GM23338 (cell line): Measurements from ENCODE around the gene CELF4. TPM values are rescaled to one million over a fixed set of nuclear protein-coding genes. Genes with fewer than 3 reads are reported as not detected.

Experiments
- ATAC-seq: fragments of 200-7000 bp; cut with Tn5 transposase; 3 replicates; pipeline ENCODE4 v1.9.1; 2020
- DNase-seq: peaks from one replicate; pipeline ENCODE4 v3.0.0-alpha.2; 2015; ENCODE audit warnings: low spot score
- H2AFZ ChIP-seq: fragments of 200-600 bp; sonication (generic); 2 replicates; pipeline ENCODE4 v1.8.0; 2016; ENCODE audit warnings: antibody characterized with exemption, mild to moderate bottlenecking, moderate library complexity
- H3F3A ChIP-seq: fragments of 200-600 bp; sonication (generic); replicated peaks from 2 replicates; pipeline ENCODE4 v1.8.0; 2017; ENCODE audit warnings: antibody characterized with exemption, mixed run types, low read depth
- H3K27ac ChIP-seq: fragments of 200-600 bp; sonication (generic); 2 replicates; pipeline ENCODE4 v1.6.1; 2016; ENCODE audit warnings: low read depth
- H3K27me3 ChIP-seq: fragments of 200-600 bp; sonication (generic); 2 replicates; pipeline ENCODE4 v1.8.0; 2016; ENCODE audit warnings: mild to moderate bottlenecking, mixed run types, moderate library complexity; ENCODE audit not compliant: insufficient read depth
- H3K36me3 ChIP-seq: fragments of 200-600 bp; sonication (generic); 2 replicates; pipeline ENCODE4 v1.8.0; 2016; ENCODE audit warnings: mild to moderate bottlenecking; ENCODE audit not compliant: insufficient read depth
- H3K4me1 ChIP-seq: fragments of 200-600 bp; sonication (generic); 2 replicates; pipeline ENCODE4 v1.8.0; 2016; ENCODE audit warnings: mild to moderate bottlenecking, moderate library complexity; ENCODE audit not compliant: insufficient read depth
- H3K4me2 ChIP-seq: fragments of 200-600 bp; sonication (generic); 2 replicates; pipeline ENCODE4 v1.7.1; 2017; ENCODE audit warnings: mixed run types
- H3K4me3 ChIP-seq: fragments of 200-600 bp; sonication (generic); 2 replicates; pipeline ENCODE4 v1.6.1; 2016; ENCODE audit warnings: mixed run types
- H3K79me2 ChIP-seq: fragments of 200-600 bp; sonication (generic); replicated peaks from 2 replicates; pipeline ENCODE4 v1.8.0; 2017; ENCODE audit warnings: mild to moderate bottlenecking; ENCODE audit not compliant: insufficient read depth
- H3K9me2 ChIP-seq: fragments of 200-600 bp; sonication (generic); 2 replicates; pipeline ENCODE4 v1.8.0; 2017; ENCODE audit not compliant: insufficient read depth
- H4K20me1 ChIP-seq: fragments of 200-600 bp; sonication (generic); replicated peaks from 2 replicates; pipeline ENCODE4 v1.8.0; 2017; ENCODE audit warnings: mild to moderate bottlenecking; ENCODE audit not compliant: insufficient read depth
- H3K27ac Mint-ChIP-seq: 2 replicates; pipeline ENCODE4 v1.8.0; 2020; ENCODE audit warnings: inconsistent platforms, mild to moderate bottlenecking, moderate library complexity, mixed read lengths
- H3K27me3 Mint-ChIP-seq: 3 replicates; pipeline ENCODE4 v1.8.0; 2022; ENCODE audit warnings: low read depth, mild to moderate bottlenecking, moderate library complexity, mixed read lengths, inconsistent platforms; ENCODE audit not compliant: insufficient read depth, poor library complexity
- H3K36me3 Mint-ChIP-seq: 3 replicates; pipeline ENCODE4 v1.8.0; 2021; ENCODE audit warnings: low read depth, mild to moderate bottlenecking, inconsistent platforms, moderate library complexity, mixed read lengths
- H3K4me1 Mint-ChIP-seq: 3 replicates; pipeline ENCODE4 v1.8.0; 2020; ENCODE audit warnings: mild to moderate bottlenecking, inconsistent platforms, mixed read lengths
- H3K4me3 Mint-ChIP-seq: 3 replicates; pipeline ENCODE4 v1.8.0; 2021; ENCODE audit warnings: moderate library complexity, mild to moderate bottlenecking, inconsistent platforms, mixed read lengths
- H3K9me3 Mint-ChIP-seq: 3 replicates; pipeline ENCODE4 v1.8.0; 2020; ENCODE audit warnings: moderate library complexity, mild to moderate bottlenecking, inconsistent platforms, mixed read lengths
- CREB1 ChIP-seq: fragments of 250-450 bp; sonication (Bioruptor Pico); IDR thresholded peaks from 2 replicates; pipeline ENCODE4 v1.5.0; 2020; ENCODE audit warnings: low read depth, mild to moderate bottlenecking, moderate library complexity
- EZH2 ChIP-seq: fragments of 200-600 bp; sonication (generic); IDR thresholded peaks from one replicate; pipeline ENCODE4 v1.8.0; 2017; ENCODE audit warnings: antibody characterized with exemption, mild to moderate bottlenecking, low read depth; ENCODE audit not compliant: unreplicated experiment
- EZH2phosphoT487 ChIP-seq: fragments of 200-600 bp; sonication (generic); IDR thresholded peaks from one replicate; pipeline ENCODE4 v1.8.1; 2018; ENCODE audit warnings: antibody characterized with exemption; ENCODE audit not compliant: unreplicated experiment
- JUNB ChIP-seq: IDR thresholded peaks from one replicate; pipeline ENCODE4 v1.6.1; 2016; ENCODE audit warnings: antibody characterized with exemption; ENCODE audit not compliant: unreplicated experiment
- NANOG ChIP-seq: IDR thresholded peaks from 2 replicates; pipeline ENCODE4 v1.6.1; 2016; ENCODE audit warnings: antibody characterized with exemption, borderline replicate concordance
- POLR2AphosphoS5 ChIP-seq: IDR thresholded peaks from 2 replicates; pipeline ENCODE4 v1.6.1; 2016; ENCODE audit warnings: antibody characterized with exemption, low read depth
- STAT1 ChIP-seq: IDR thresholded peaks from one replicate; pipeline ENCODE4 v1.6.1; 2016; ENCODE audit warnings: antibody characterized with exemption; ENCODE audit not compliant: unreplicated experiment
- ZNF114 ChIP-seq: fragments of 250-450 bp; sonication (Bioruptor Pico); IDR thresholded peaks from 2 replicates; pipeline ENCODE4 v1.5.0; 2020; ENCODE audit warnings: mild to moderate bottlenecking, moderate library complexity
- ZNF331 ChIP-seq: fragments of 250-450 bp; sonication (Bioruptor Pico); IDR thresholded peaks from 2 replicates; pipeline ENCODE4 v1.5.0; 2020; ENCODE audit warnings: low read depth, mild to moderate bottlenecking, moderate library complexity
- polyA plus RNA-seq: library from polyadenylated mRNA; unstranded; fragments of >200 nt; fragmentation: Nextera tagmentation; extraction: Ambion mirVana; gene quantifications from 2 replicates; pipeline ENCODE4 v1.2.1, GENCODE V29; 2016
- total RNA-seq: library from RNA; depleted of rRNA; stranded (reverse); fragments of >200 nt; shearing (Covaris generic); gene quantifications from 2 replicates; pipeline ENCODE4 v1.2.3, GENCODE V29; 2014
- TF ChIP-seq, protein P1 (sequence below): IDR thresholded peaks from one replicate; pipeline ENCODE4 v1.6.1; 2018; ENCODE audit warnings: antibody characterized with exemption; ENCODE audit not compliant: unreplicated experiment
- TF ChIP-seq, protein P2 (sequence below), 2 experiments: fragments of 200-600 bp in 1 of 2; sonication (generic) in 1 of 2; conservative IDR thresholded peaks; 2 replicates each; pipeline versions ENCODE4 v1.5.1 to v1.6.1; 2016 to 2017; ENCODE audit warnings: antibody characterized with exemption in 2 of 2, low read depth in 2 of 2, mild to moderate bottlenecking in 2 of 2, moderate library complexity in 1 of 2
- TF ChIP-seq, protein P3 (sequence below): IDR thresholded peaks from 2 replicates; pipeline ENCODE4 v1.6.1; 2016; ENCODE audit warnings: antibody characterized with exemption

Gene CELF4
- total and polyA plus RNA-seq, 2 experiments from 2014 or later = 2.6 to 6.7 TPM

DNA sequence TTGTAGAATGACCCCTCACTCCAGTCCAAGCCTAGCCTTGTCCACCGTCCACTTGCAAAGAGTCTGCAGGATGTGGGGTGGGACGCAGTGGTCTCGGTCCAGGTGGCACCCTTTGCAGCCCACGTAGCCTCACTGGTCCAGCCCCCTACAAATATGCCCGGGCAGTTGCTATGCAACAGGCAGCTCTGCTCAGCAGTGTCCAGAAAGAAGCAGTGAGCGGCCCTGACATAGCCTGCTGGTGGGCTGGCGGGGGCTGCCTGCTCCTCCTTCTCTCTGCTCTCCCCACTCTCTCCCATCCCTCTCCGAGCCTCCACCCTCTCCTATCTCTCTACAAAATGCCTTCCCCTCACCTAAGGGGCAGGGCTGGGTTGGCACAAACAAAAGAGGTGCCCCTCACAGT is 233.4 kb downstream of the CELF4 start:
- no peaks in the 10 kb centered on the region for H3K9me3 Mint-ChIP-seq
- Histone ChIP-seq H3K36me3 (no peaks in the 10 kb centered on the region), H3K4me1 (no peaks in the 10 kb centered on the region; the same call in 1 of the 2 replicates), H3K27me3 (no peaks in the 10 kb centered on the region), H3F3A (no peaks in the 10 kb centered on the region), H3K27ac (no peak overlapping the region), H4K20me1 (no peaks in the 10 kb centered on the region), H3K4me3 (no peak overlapping the region), H3K4me2 (no peak overlapping the region), H2AFZ (no peak overlapping the region), H3K9me2 (no peaks in the 10 kb centered on the region), H3K79me2 (no peaks in the 10 kb centered on the region)
- H3K4me3 Mint-ChIP-seq = no peak overlapping the region
- ATAC-seq (no peak), DNase-seq (no peak)
- H3K4me1 Mint-ChIP-seq = peaks cover 5% of the 10 kb centered on the region
- H3K27me3 Mint-ChIP-seq = peaks cover 6% of the 10 kb centered on the region
- H3K27ac Mint-ChIP-seq = no peak overlapping the region
- no peaks in the 10 kb centered on the region for H3K36me3 Mint-ChIP-seq
- TF ChIP-seq CREB1 (CRISPR knock-in tag) (no peak), POLR2AphosphoS5 (no peak), EZH2 (no peak), STAT1 (no peak), ZNF331 (CRISPR knock-in tag) (no peak)

DNA sequence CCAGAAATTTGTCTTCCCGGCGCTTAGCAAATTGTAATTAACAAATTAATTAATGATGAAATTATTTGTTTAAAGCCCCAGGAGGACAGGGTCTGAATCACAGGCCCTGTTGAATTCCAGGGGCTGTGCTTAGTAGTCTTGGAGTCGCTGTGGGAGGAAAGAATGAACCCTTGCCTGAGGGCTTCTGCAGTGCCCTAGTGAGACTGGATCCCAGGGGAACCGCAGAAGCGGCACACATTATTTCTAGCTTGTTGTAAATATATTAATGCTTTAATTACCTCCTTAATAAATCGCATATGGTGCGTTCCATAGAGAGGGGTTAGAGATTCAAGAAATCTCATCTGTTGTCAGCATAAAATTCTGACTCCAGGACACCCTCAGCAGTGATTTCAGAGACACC is 235.4 kb downstream of the CELF4 start:
- peaks cover 3% of the 10 kb centered on the region for H3K4me1 Mint-ChIP-seq
- Histone ChIP-seq H3K4me3 (no peak overlapping the region), H3K4me2 (no peak overlapping the region), H3K9me2 (no peaks in the 10 kb centered on the region), H3K27ac (no peak overlapping the region), H3K79me2 (no peaks in the 10 kb centered on the region), H3F3A (no peaks in the 10 kb centered on the region), H3K36me3 (no peaks in the 10 kb centered on the region), H3K4me1 (no peaks in the 10 kb centered on the region; the same call in 1 of the 2 replicates), H2AFZ (no peak overlapping the region), H3K27me3 (no peaks in the 10 kb centered on the region), H4K20me1 (no peaks in the 10 kb centered on the region)
- peaks cover 4% of the 10 kb centered on the region for H3K27me3 Mint-ChIP-seq
- no peak overlapping the region for H3K27ac Mint-ChIP-seq
- H3K4me3 Mint-ChIP-seq = no peak overlapping the region
- no peaks in the 10 kb centered on the region for H3K9me3 Mint-ChIP-seq
- DNase-seq (no peak), ATAC-seq (no peak)
- H3K36me3 Mint-ChIP-seq = no peaks in the 10 kb centered on the region
- TF ChIP-seq, protein P1, sequence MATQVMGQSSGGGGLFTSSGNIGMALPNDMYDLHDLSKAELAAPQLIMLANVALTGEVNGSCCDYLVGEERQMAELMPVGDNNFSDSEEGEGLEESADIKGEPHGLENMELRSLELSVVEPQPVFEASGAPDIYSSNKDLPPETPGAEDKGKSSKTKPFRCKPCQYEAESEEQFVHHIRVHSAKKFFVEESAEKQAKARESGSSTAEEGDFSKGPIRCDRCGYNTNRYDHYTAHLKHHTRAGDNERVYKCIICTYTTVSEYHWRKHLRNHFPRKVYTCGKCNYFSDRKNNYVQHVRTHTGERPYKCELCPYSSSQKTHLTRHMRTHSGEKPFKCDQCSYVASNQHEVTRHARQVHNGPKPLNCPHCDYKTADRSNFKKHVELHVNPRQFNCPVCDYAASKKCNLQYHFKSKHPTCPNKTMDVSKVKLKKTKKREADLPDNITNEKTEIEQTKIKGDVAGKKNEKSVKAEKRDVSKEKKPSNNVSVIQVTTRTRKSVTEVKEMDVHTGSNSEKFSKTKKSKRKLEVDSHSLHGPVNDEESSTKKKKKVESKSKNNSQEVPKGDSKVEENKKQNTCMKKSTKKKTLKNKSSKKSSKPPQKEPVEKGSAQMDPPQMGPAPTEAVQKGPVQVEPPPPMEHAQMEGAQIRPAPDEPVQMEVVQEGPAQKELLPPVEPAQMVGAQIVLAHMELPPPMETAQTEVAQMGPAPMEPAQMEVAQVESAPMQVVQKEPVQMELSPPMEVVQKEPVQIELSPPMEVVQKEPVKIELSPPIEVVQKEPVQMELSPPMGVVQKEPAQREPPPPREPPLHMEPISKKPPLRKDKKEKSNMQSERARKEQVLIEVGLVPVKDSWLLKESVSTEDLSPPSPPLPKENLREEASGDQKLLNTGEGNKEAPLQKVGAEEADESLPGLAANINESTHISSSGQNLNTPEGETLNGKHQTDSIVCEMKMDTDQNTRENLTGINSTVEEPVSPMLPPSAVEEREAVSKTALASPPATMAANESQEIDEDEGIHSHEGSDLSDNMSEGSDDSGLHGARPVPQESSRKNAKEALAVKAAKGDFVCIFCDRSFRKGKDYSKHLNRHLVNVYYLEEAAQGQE = no peak
- no peak for TF ChIP-seq STAT1
- no peak for TF ChIP-seq POLR2AphosphoS5
- TF ChIP-seq, protein P2, sequence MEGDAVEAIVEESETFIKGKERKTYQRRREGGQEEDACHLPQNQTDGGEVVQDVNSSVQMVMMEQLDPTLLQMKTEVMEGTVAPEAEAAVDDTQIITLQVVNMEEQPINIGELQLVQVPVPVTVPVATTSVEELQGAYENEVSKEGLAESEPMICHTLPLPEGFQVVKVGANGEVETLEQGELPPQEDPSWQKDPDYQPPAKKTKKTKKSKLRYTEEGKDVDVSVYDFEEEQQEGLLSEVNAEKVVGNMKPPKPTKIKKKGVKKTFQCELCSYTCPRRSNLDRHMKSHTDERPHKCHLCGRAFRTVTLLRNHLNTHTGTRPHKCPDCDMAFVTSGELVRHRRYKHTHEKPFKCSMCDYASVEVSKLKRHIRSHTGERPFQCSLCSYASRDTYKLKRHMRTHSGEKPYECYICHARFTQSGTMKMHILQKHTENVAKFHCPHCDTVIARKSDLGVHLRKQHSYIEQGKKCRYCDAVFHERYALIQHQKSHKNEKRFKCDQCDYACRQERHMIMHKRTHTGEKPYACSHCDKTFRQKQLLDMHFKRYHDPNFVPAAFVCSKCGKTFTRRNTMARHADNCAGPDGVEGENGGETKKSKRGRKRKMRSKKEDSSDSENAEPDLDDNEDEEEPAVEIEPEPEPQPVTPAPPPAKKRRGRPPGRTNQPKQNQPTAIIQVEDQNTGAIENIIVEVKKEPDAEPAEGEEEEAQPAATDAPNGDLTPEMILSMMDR (conservative IDR thresholded peaks at IDR 0.05; ENCODE audit: low read depth in 2 of 2) = no peak
- TF ChIP-seq ZNF114 (CRISPR knock-in tag) = no peak
- TF ChIP-seq EZH2phosphoT487 = no peak
- TF ChIP-seq NANOG = no peak
- TF ChIP-seq ZNF331 (CRISPR knock-in tag) = no peak
- TF ChIP-seq EZH2 = no peak
- TF ChIP-seq, protein P3, sequence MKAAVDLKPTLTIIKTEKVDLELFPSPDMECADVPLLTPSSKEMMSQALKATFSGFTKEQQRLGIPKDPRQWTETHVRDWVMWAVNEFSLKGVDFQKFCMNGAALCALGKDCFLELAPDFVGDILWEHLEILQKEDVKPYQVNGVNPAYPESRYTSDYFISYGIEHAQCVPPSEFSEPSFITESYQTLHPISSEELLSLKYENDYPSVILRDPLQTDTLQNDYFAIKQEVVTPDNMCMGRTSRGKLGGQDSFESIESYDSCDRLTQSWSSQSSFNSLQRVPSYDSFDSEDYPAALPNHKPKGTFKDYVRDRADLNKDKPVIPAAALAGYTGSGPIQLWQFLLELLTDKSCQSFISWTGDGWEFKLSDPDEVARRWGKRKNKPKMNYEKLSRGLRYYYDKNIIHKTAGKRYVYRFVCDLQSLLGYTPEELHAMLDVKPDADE = no peak
- TF ChIP-seq JUNB = no peak
- no peak for TF ChIP-seq CREB1 (CRISPR knock-in tag)
